DND-41 (cell line): ENCODE results near the gene TRIM36.

Experiments used
- CTCF ChIP-seq: IDR thresholded peaks from 2 replicates; pipeline ENCODE4 v1.5.1; 2012; ENCODE audit warnings: borderline replicate concordance, low read length, moderate library complexity, mild to moderate bottlenecking; ENCODE audit not compliant: poor library complexity, severe bottlenecking; ENCODE audit errors: extremely low read depth
- EZH2 ChIP-seq: IDR thresholded peaks from 3 replicates; pipeline ENCODE4 v1.6.1; 2012; ENCODE audit warnings: borderline replicate concordance, low read depth, mild to moderate bottlenecking, moderate library complexity, low read length, inconsistent platforms; ENCODE audit not compliant: severe bottlenecking

DNA sequence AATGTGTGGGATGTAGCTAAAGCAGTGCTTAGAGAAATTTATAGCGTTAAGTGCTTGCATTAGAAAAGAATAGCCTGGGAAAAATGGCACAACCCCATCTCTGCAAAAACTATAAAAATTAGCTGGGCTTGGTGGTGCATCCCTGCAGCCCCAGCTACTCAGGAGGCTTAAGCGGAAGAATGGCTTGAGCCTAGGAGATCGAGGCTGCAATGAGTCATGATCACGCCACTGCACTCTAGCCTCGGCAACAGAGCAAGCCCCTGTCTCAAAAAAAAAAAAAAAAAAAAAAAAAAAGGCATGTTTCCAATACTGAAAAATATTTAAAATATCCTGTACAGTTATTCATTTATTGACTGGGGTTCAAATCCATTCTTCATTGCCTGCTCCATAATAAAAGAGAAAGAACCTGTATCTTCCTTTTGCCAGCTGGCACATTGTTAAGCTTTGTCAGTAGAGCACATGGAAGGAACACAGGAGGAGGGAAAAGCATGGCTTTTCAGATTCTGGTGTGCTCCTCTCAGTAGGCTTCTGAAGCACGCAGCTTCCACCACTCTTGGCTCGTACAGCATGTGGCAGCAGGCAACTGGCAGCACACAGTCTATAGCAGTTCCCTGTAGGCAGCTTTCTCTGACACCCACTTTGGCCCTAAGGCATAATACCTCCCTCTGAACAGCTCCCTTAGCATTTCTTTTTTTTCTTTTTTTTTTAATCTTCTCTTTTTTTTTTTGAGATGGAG is 73.5 kb downstream of the TRIM36 start:
- TF ChIP-seq CTCF = no peak
- TF ChIP-seq EZH2 = no peak
